Muscle of arm (tissue), 12 donors: ENCODE results near the gene MLLT1. TPM values are rescaled to one million over a fixed set of nuclear protein-coding genes. Genes with fewer than 3 reads are reported as not detected.
A peak's percentile ranks its signal among the peaks of the same experiment; 100 is the strongest.

Experiments used
- DNase-seq: peaks from one replicate; pipeline ENCODE4 v3.0.0-alpha.2; 2013
- polyA plus RNA-seq, 12 donors: library from polyadenylated mRNA; unstranded; fragments of 120-200 nt; gene quantifications; one replicate each; pipeline ENCODE4 v1.2.1, GENCODE V29; 2013; ENCODE audit not compliant: insufficient read length in 12 of 12

Gene MLLT1
- polyA plus RNA-seq, 12 donors: 29.1 to 63.6 (median 38.2) TPM; not detected in 1

DNA sequence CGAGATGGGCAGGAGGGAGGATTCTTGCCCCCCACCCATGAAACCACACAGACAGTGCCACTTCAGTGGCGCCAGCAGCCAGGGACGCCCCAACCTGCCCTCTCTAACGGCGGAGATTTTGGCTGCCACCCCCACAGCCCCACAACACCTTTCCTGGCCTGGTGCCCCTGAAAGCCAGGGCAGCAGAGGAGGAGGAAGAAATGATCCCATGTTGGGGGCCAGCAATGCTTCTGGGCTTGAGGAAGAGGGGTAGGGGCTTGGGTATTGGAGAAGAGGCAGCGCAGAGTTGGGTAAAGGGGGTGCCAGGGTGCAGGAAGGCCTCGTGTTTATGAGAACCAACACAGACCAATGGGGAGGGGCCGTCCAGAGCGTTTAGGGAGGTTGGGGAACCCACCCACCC is 1.7 kb downstream of the MLLT1 start:
- no peak for DNase-seq

DNA sequence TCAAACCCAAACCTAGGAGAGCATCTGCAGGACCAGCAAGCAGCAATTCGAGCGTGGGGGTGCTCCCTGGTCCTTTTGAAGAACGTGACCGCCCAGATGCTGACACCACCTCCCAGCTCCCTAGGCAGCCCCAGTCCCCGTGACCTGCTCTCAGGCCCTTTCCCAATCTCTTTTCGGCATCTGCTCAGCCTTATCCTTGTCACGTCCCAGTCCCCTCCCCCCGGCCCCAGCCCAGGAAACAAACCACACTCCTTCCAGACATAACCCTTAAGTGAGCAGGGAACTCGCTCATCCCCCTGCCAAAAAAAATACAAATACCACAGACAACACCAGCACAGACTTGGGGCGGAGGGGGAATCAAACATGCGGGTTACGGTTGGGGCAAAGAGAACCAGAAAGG is 3.3 kb downstream of the MLLT1 start:
- DNase-seq: no peak

DNA sequence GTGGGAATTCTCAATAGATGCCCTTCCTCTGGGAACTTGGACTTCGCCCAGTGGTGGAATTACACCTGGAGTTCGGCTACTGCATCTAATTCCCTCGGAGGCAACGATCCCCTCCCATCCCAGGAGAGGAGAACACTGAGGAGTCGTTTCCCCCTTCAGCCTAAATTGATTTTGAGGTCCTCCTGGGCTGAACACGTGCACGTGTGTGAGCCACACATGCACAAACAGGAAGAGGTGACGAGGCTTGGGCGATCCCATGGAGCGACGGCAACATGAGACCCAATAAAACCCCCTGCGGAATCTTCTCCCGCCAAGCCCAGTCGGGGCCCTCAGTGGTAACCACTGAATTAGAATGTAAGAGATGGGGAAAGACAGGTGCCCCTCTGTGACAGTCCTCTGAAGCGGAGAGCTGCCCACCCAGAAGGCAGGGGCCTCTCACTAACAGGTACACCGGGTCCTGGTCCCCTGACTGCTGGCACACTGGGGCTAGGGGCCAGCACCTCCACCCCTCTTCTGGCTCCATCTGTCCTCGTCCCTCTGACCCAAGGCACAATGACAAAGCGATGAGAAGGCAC is 4.5 kb downstream of the MLLT1 start:
- no peak for DNase-seq

DNA sequence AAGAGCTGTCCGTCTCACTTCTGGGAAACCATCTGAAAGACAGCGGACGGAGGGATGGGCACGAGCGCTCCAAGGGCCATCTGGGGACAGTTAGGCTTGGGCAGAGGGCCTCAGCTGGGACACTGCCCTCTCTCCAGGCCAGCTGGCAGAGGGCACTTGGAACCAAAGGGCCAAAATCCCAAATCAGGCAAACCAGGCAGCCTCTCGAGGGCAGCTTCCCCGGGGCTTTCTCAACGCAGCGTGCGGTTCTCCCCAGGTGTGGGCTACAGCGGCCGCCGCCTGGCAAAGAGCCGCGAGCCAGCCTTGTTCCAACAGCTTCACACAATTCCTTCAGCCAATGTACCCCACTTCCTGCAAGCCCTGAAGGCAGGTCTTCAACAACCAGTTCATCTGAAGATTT is 5.0 kb downstream of the MLLT1 start:
- DNase-seq: no peak

DNA sequence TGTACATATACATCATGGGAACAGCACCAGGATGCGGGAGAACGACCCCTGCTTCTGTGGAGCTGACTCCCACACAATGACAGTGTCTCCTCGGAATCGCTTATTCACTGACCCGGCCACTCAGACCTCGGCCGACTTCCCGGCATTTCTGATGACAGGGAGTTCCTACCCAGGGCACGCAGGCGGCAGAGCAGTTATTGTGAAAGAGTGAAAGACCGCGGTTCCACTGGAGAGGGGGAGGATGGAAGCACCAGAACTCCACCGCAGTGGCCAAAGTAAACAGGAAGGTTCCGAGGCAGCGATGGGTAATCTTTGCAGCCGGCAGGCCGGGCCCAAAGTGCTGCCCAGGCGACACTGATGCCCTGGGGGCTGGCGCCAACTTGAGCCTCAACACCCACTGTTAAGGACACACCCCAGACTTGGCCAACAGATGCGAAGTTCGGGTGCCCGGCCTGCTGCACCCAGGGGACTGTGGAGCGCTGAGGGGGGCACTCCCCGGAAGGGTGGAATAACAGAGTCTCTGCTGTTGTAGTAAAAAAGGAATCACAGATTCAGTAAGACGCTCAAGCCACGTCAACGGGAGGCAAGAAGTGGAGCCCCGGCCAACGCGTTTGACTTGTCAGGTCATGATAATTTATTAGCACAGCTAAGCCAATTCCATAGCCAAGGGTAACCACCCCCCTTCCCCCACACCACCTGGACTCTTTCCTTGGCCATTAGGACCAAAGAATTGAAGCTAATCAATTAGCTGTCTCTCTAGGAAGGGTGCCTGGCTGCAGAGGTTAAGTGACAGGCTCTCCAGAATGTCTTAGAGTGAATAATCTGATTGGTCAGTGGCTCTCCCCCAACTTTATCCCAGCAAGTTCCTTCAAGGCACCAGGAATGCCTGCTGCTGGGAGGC is 5.8 kb downstream of the MLLT1 start:
- no peak for DNase-seq

DNA sequence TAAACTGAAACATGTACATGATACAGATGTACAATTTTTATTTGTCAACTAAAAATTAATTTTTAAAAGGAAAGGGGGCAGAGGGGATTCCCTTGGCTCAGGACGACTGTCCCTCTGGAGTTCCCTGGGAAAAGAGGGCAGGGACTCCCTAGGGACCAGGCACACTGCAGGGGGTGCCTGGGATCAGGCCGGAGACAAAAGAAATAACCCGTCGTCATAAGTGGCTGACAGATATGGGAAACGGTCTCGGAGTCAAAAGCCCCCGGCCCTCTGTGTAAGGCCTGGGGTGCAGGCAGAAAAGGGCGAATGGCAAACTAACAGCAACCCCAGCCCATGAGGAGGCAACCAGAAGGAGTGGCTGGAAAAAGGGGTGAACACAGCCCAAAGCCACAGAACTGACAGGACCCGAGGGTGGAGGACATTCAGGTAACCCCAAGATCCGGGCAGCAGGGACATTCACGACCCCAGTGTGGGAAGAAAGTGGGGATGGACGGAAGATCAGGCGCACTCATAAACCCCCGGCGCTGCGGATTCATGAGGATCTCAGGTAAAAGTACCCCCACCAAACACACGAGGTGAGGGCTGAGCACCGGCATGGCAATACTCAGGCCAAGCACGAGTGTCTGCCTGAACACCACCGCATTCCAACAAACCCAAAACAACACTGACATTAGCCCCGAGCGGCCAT is 6.7 kb downstream of the MLLT1 start:
- no peak for DNase-seq

DNA sequence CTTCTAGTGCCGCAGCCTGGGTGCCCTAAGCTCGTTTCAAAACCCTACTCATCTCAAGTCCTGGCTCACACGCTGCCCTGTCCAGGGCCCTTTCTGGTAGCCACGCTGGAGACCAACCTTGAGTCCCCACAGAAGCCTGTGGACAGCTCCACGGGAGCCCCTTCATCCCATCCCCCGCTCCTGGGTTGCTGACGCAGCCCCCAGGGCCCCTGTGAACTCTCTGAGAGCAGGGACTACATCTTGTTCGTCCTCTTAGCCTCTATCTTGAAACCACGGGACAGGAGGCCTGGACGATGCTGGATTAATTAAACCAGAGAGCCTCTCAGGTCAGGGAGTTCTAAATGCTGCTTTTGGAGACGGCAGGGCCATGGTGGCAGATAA is 7.4 kb downstream of the MLLT1 start:
- DNase-seq: no peak

DNA sequence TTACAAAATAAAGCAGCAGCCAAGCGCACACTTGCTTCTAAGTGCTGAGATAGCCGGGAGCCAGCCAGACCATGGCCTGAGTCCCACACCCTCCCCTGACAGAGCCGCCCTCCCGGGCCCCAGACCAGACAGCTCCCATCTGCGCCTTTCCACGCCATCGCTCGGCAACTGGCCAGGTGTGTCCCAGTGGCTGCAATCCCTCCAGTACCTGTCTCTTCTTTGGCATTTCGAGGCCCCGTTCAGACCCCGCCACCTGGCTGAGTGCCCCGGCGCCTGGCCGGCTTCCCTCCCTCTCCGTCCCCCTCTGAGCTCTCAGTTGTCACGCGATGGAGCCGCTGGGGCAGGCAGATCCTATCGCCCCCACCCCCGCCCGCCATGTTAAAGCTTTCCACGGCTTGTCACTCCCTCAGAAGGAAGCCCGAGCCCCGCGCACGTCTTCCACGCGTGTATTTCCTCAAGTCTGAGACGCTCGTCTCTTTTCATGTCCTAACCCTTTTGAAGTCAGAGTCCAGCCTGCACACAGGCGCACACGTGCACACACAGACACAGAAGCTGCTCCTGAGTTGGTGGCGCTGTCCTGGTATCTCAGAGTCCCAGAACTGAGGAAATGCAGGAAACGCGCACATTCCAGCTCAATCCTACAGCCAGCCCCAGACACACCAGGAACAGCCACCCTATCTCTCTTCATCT is 7.9 kb downstream of the MLLT1 start:
- DNase-seq: peak; percentile 59

DNA sequence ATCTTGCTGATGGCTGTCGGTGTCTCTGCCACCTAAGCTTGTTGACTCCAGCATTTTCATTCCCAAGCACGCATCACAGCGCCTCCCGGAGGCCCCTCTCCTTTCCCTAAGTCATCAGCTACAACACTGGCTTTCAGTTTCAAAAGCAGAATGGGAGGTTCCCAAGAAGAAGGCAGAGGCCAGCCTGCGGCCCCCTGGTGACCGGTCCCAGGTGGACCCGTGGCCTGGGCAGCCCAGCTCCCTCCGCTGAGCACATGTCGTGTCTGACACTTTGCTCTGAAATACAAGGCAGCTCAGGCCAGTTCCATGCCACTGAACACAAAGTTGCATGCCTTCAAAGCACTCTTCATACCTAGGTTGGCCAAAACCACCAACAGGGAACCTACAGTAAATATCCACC is 8.5 kb downstream of the MLLT1 start:
- no peak for DNase-seq

DNA sequence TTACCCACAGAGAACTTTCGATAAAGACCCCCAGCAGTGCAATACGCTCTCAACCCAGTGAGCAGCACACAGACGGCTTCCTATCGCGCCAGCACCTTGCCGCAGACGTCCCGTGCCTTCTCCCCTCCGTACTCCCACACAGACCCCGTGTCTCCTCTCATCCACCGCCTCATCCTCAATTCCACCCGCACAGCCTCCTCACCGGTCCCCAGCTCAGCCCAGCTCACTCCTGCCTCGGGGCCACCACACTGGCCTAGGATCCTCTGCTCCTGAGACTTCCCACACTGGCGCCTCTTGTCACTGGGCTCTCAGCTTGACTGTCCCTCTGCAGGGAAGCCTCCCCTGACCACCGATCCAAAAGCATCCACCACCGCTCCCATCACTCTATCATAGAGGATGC is 9.0 kb downstream of the MLLT1 start:
- DNase-seq: no peak

DNA sequence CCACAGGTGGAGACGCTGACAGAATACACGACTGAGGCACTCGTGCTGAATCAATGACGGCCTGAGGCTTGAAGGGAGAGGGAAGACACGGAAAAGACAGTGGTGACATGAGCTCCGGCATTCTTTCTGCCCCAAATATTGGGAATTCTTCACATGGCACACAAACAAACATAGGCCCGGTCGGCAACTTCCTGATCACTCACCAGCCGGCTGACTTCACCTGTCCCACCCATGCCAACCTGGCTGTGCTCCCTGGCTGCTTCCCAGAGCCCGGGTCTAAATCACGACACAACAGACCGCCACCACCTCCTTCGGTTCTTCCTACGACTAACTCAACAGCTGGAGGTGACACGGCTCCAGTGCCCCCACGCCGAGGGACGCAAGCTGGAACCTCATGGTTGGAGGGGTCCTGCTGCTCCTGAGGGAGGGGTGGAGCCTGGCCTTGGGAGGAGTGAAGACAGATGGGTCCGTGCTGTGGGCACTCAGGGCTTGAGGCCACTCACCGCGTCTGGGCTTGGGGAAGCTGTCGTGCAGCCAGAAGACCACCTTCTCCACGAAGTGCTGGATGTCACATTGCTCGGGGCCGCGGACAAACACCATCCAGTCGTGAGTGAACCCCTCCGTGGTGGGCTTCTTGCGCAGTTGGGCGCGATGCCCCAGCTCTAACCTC is 9.6 kb downstream of the MLLT1 start:
- no peak for DNase-seq

DNA sequence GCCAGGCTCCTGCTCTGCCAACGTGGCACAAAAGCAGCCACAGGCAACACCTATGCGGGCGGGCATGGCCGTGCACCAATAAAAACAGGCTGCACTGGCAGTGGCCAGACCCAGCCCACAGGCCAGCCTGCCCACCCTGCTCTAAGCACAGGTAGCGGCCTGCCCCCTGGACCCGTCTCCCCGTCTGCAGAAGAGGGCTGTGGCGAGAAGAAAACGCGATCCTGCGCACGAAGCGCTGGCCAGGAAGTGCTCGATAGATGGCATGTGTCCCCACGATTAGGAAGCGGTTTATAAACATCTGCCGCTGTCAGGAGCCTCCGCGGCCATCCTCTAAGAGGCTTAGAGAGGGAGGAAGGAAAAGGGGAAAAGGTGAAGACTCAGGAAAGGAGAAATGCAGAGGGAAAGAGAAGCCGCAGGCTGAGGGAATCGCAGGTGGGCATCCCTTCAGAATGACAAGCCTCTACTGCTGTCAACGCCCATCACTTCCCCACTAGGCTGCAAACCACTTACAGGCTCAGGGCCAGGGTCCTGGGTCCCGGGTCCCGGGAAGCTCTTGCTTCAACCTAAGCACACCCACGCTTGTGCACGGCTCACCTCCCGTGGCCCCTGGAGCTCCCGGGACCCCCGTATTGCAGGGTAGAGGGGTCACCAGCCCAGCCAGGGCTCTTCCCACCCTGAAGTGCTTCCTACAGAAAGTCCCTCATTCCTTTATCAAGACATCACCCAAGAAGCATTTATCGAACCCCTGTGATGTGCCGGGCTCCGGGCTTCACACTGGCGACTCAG is 10.5 kb downstream of the MLLT1 start:
- no peak for DNase-seq

DNA sequence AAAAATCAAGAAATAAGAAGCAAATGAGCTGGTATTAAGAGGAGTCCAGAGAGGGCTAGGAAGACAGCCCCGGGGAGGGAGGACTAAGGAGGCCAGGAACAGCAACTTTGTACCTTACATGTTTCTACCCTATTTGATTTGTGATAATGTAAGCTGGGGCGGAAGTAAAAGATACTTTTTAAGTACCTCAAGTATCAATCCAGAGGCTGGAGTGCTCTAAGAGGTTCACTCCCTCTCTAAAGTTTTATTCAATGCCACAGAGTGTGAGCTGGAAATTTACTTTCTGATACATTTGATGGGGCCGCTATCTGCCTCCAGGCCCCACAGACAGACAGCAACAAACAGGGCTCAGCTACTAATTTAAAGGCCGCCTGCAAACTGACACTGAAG is 11.4 kb downstream of the MLLT1 start:
- no peak for DNase-seq

DNA sequence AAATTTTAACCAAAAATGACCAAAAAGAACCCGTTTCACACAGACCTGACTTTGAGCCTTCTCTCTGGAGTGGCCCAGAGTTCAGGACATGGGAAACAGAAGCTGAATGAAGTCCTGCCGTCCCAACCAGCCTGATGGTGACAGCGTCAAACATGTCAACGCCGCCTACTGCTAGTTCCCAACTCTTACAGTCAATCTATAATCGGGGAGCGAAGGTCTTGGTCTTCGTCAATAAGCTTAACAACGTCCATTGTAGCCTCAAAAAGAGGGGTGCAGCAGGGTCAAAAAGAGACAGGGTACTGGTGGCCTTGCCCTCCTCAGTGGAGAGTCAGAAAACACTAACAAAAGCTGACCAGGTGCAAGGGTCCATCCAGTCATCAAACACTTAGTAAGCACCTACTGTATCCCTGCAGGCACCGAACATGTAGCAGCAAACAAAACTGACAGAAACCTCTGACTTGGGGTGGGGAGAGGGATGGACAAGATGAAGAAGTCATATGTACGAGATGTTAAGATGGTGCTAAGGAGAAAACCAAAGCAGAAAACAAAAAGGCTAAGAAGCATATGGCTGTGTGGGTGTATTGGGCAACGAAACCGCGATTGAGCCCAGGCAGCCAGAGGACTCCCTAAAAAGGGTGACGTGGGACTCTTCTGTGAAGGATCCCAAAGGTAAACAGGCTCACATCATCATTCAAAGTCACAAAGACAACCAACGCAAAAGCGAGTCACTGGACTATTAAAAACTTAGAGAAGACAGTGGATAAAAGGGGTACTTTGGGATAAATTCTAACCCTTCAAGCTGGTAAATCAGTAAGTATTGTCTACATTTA is 12.0 kb downstream of the MLLT1 start:
- no peak for DNase-seq

DNA sequence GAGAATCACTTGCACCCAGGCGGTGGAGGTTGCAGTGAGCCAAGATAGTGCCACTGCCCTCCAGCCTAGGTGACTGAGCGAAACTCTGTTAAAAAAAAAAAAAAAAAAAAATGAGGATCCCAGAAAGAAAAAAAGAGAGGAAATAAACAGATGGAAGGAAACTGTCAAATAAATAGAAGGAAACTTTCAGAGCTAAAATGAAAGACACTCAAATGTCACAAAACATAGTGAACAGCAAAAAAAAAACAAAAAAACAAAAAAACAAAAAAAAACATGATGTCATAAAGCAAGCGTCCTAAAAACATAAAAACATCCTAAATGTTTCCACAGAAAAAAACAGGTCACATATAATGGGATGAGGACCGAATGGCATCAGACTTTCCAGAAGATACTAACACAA is 15.0 kb downstream of the MLLT1 start:
- DNase-seq: no peak

DNA sequence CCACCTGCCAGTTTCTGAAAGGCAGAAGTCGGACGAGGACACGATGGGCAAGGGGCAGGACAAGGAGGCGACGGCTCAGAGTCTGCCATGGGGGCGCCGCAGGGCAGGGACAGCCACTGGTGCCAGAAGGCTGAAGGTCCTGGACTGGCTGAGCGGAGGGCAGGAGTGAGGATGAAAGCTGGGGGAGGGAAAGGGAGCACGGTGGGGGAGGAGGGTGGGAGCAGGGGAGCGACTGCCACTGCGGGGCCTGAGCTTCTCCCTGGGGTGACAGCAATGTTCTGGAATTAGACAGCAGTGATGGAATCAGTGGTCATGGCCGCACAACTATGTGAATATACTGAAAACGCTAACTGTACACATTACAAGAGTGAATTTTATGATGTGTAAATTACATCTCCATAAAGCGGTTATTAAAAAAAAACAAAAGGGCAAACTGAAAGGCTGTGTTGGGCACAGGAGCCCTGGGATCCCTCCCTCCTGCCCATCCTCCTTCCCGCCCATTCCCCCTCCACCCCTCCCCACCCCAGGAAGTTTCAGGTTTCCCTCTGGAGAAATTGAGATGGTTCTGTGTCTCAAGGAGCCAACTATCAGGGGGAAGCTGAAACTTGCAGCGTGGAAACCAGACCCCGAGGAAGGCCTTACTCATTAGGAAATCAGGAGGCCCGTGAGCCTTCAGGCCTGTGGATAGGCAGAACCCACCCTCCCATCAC is 15.9 kb downstream of the MLLT1 start:
- DNase-seq: no peak

DNA sequence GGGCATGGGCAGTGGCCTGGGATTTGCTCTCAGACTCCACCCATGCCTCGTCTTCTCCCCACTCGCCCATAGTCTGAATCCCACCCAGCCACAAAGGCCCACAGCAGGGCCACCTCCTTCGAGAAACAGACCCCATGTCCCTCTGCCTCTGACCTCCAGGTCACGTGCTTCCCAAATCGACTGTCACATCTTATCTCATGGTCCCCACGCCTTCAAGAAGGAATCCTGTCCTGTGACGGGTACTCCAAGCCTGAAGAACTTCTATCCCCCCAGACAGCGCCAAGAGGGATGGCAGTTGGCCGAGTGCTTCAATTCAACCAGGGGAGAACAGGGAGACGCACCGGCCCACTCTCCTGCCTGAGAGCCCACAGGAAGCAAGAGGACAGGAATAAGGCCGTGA is 16.5 kb downstream of the MLLT1 start:
- DNase-seq: no peak

DNA sequence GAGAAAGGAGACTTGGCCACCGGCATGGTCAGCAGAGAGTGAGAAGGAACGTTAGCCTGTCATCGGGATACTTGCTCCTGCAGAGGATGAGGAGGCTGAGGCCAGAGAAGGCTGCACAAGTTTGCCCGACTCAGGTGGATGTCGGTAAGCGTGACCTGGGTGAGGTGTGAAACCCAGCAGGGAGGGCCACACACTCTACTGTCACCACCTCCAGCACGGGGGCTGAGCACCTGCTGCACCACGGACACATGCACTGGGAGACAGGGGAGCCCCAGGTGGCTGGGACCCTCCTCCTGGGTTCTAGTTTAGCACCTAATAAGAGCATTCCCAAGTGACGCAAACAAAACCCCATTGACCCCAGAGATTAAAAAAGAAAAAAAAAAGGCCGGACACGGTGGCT is 17.3 kb downstream of the MLLT1 start:
- DNase-seq: no peak

DNA sequence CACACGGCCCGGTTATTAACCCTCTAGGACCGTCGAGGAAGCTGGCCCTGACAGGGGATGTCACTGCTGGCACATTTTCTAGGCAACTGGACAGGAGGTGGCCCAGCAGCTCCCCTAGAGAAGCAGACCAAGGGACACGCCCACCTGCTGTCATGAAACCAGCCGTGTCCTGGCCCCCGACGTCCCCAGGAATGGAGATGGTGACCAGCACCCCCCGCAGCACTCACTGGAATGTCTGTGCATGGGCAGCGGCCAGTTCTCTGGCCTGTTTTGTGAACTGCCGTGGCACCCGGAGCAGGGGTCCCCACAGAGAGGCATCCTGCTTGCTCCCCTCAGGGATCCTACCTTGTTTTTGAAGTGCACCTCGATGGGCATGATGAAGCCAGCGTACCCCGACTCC is 17.9 kb downstream of the MLLT1 start:
- no peak for DNase-seq
